IPS-18c (cell line): ENCODE results near the gene P2RX4.
"Not testable (repeated sequence)": the region's sequence is repeated elsewhere in the genome, so short reads cannot be mapped to it uniquely, and the experiment has no call there.

Experiments
- H3K4me3 ChIP-seq: 2 replicates; pipeline ENCODE4 v1.7.0; 2013; ENCODE audit warnings: low read depth, mild to moderate bottlenecking, low read length, moderate library complexity; ENCODE audit not compliant: insufficient read depth
- H3K9me3 ChIP-seq: one replicate; pipeline ENCODE4 v1.6.1; 2013; ENCODE audit warnings: mild to moderate bottlenecking, low read length, moderate library complexity; ENCODE audit not compliant: control insufficient read depth, insufficient read depth

P2RX4 gene

GRCh38 chr12:121214166-121214777 is 4.3 kb downstream of the P2RX4 start:
- H3K4me3 ChIP-seq, result no peak overlapping the region

GRCh38 chr12:121214855-121215745 is 5.2 kb downstream of the P2RX4 start:
- Histone ChIP-seq H3K9me3 (no peaks in the 10 kb centered on the region), H3K4me3 (no peak overlapping the region)

More at GRCh38 chr12:121214166-121214777, 4.3 kb downstream of the P2RX4 start:
- H3K9me3 ChIP-seq, result no peaks in the 10 kb centered on the region

GRCh38 chr12:121216102-121216501 is 6.2 kb downstream of the P2RX4 start:
- H3K4me3 ChIP-seq, result no peak overlapping the region
- no peaks in the 10 kb centered on the region for H3K9me3 ChIP-seq

GRCh38 chr12:121217063-121217462 is 7.1 kb downstream of the P2RX4 start:
- no peaks in the 10 kb centered on the region for H3K9me3 ChIP-seq

GRCh38 chr12:121217761-121218160 is 7.8 kb downstream of the P2RX4 start:
- Histone ChIP-seq H3K4me3 (no peak overlapping the region), H3K9me3 (no peaks in the 10 kb centered on the region)

More at GRCh38 chr12:121217063-121217462, 7.1 kb downstream of the P2RX4 start:
- H3K4me3 ChIP-seq, result no peak overlapping the region

GRCh38 chr12:121218588-121219352 is 8.8 kb downstream of the P2RX4 start:
- Histone ChIP-seq H3K4me3 (no peak overlapping the region), H3K9me3 (no peaks in the 10 kb centered on the region)

- H3K9me3 ChIP-seq, result no peaks in the 10 kb centered on the region
- H3K4me3 ChIP-seq, result no peak overlapping the region
Observed at GRCh38 chr12:121219353-121219986, 9.5 kb downstream of the P2RX4 start.

- H3K9me3 ChIP-seq, result no peaks in the 10 kb centered on the region
- no peak overlapping the region for H3K4me3 ChIP-seq
Observed at GRCh38 chr12:121222847-121223246, 12.9 kb downstream of the P2RX4 start.

GRCh38 chr12:121223292-121224285 is 13.7 kb downstream of the P2RX4 start:
- no peak overlapping the region for H3K4me3 ChIP-seq
- H3K9me3 ChIP-seq, result no peaks in the 10 kb centered on the region

- no peaks in the 10 kb centered on the region for H3K9me3 ChIP-seq
- no peak overlapping the region for H3K4me3 ChIP-seq
Observed at GRCh38 chr12:121224591-121224990, 14.7 kb downstream of the P2RX4 start.

GRCh38 chr12:121226399-121226798 is 16.5 kb downstream of the P2RX4 start:
- Histone ChIP-seq H3K9me3 (no peaks in the 10 kb centered on the region), H3K4me3 (no peak overlapping the region)

- not testable (repeated sequence) for H3K9me3 ChIP-seq, H3K4me3 ChIP-seq
Observed at GRCh38 chr12:121226871-121227270, 16.9 kb downstream of the P2RX4 start.

- H3K9me3 ChIP-seq, result no peaks in the 10 kb centered on the region
- H3K4me3 ChIP-seq, result no peak overlapping the region
Observed at GRCh38 chr12:121227294-121227693, 17.4 kb downstream of the P2RX4 start.

GRCh38 chr12:121228919-121229665 is 19.2 kb downstream of the P2RX4 start:
- Histone ChIP-seq H3K4me3 (no peak overlapping the region), H3K9me3 (no peaks in the 10 kb centered on the region)

GRCh38 chr12:121229826-121230537 is 20.1 kb downstream of the P2RX4 start:
- H3K4me3 ChIP-seq, H3K9me3 ChIP-seq: not testable (repeated sequence)
